ENCODE data around the gene CIITA. TPM values are rescaled to one million over a fixed set of nuclear protein-coding genes. Genes with fewer than 3 reads are reported as not detected.

Gene CIITA
- total and polyA plus RNA-seq, 2 experiments from 2014 or later, result 0.06 to 1.1 TPM

DNA sequence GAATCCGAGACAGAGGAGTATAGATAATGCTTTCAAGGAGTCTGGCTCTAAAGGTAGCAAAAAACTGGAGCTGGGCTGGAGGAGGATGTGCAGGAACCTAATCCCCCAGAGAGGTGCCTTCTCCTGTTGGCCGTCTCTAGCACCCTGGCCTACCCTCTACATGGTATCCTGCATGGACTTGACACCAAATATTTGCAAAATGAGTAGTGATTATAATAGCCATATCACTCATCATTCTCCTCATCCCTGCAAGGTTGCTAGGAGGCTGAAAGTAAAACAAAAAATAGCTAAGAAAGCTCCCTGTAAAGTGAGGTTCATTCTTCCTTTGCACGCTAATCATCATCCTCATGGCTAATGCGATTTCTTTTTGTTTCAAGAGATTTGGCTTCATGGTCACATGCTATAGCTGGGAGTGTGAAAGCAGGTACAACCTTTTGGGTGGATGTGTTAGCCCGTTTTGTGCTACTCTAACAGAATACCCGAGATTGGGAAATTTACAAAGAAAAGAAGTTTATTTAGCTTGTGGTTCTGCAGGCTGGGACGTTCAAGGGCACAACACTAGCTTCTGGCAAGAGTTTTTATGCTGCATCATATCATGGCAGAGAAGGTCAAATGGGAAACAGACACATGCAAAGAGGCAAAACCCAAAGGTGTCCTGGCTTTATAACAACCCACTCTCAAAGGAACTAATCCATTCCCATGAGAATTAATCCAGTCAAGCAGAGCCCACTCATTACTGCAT, 27.1 kb upstream of the CIITA start:
- H3K27me3 ChIP-seq, result no peaks in the 10 kb centered on the region
- no peaks in the 10 kb centered on the region for H3K4me1 ChIP-seq (ENCODE audit: low read depth)
- no peak for DNase-seq (ENCODE audit: low read depth in 1 of 2, low spot score in 1 of 2)
- no peaks in the 10 kb centered on the region for H3K9me3 ChIP-seq (ENCODE audit: low read depth)
- no peak overlapping the region for H3K27ac ChIP-seq
- TF ChIP-seq CTCF (IDR thresholded peaks at IDR 0.05; ENCODE audit: low read depth, low read length), result no peak
- H3K4me3 ChIP-seq, result no peak overlapping the region
- H3K36me3 ChIP-seq, result no peaks in the 10 kb centered on the region

- H3K36me3 ChIP-seq, result no peaks in the 10 kb centered on the region
- H3K4me3 ChIP-seq, result no peak overlapping the region
- H3K9me3 ChIP-seq (ENCODE audit: low read depth), result no peaks in the 10 kb centered on the region
- no peaks in the 10 kb centered on the region for H3K27me3 ChIP-seq
- no peaks in the 10 kb centered on the region for H3K4me1 ChIP-seq (ENCODE audit: low read depth)
- no peak overlapping the region for H3K27ac ChIP-seq
- no peak for DNase-seq (ENCODE audit: low read depth in 1 of 2, low spot score in 1 of 2)
- TF ChIP-seq CTCF (IDR thresholded peaks at IDR 0.05; ENCODE audit: low read depth, low read length), result no peak
These were observed 26.5 kb upstream of the CIITA start for GRCh38 chr16:10850478-10850850.

DNA sequence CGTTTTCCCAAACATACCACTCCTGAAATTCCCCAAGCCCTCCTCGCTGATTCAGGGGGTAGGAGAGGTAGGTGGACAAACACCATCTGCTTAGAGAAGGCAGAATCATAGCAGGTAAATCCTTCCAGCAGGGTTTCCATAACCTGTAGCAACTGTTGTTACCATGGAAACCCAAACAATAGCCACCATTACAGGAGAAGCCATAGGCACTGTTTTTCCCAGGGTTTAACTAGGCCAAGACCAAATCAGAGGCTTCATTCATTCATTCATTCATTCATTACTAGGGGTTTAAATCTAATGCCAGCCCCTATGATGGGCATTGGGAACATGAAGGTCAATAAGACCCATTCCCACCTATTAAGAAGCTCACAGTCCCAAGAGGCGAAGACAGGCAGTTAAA, 25.5 kb upstream of the CIITA start:
- Histone ChIP-seq H3K9me3 (ENCODE audit: low read depth) (no peaks in the 10 kb centered on the region), H3K27ac (no peak overlapping the region), H3K4me3 (no peak overlapping the region), H3K27me3 (no peaks in the 10 kb centered on the region), H3K4me1 (ENCODE audit: low read depth) (no peaks in the 10 kb centered on the region), H3K36me3 (no peaks in the 10 kb centered on the region)
- no peak for TF ChIP-seq CTCF (IDR thresholded peaks at IDR 0.05; ENCODE audit: low read depth, low read length)
- no peak for DNase-seq (ENCODE audit: low read depth in 1 of 2, low spot score in 1 of 2)

GRCh38 chr16:10852286-10852685, 24.7 kb upstream of the CIITA start:
- H3K36me3 ChIP-seq, result no peaks in the 10 kb centered on the region
- H3K9me3 ChIP-seq (ENCODE audit: low read depth), result no peaks in the 10 kb centered on the region
- no peaks in the 10 kb centered on the region for H3K27me3 ChIP-seq
- H3K27ac ChIP-seq, result no peak overlapping the region
- TF ChIP-seq CTCF (IDR thresholded peaks at IDR 0.05; ENCODE audit: low read depth, low read length), result no peak
- no peaks in the 10 kb centered on the region for H3K4me1 ChIP-seq (ENCODE audit: low read depth)
- H3K4me3 ChIP-seq, result no peak overlapping the region
- DNase-seq (ENCODE audit: low read depth in 1 of 2, low spot score in 1 of 2), result no peak

- DNase-seq (ENCODE audit: low read depth in 1 of 2, low spot score in 1 of 2), result no peak
- no peak for TF ChIP-seq CTCF (IDR thresholded peaks at IDR 0.05; ENCODE audit: low read depth, low read length)
- H3K27ac ChIP-seq, result no peak overlapping the region
- no peaks in the 10 kb centered on the region for H3K9me3 ChIP-seq (ENCODE audit: low read depth)
- H3K27me3 ChIP-seq, result no peaks in the 10 kb centered on the region
- H3K4me1 ChIP-seq (ENCODE audit: low read depth), result no peaks in the 10 kb centered on the region
- H3K4me3 ChIP-seq, result no peak overlapping the region
- no peaks in the 10 kb centered on the region for H3K36me3 ChIP-seq
These were observed 24.1 kb upstream of the CIITA start for GRCh38 chr16:10852948-10853347.
